HCT116 (cell line): ENCODE measurements around the gene KSR1. TPM values are rescaled to one million over a fixed set of nuclear protein-coding genes. Genes with fewer than 3 reads are reported as not detected.

Experiments
- ATAC-seq: fragments of 200-7000 bp; cut with Tn5 transposase; 2 replicates; pipeline ENCODE4 v1.9.1; 2020; ENCODE audit warnings: mild to moderate bottlenecking, moderate library complexity
- BruUV-seq: library from RNA; stranded (reverse); fragments of 400-500 nt; replicated peaks from 2 replicates; lab custom pipeline; 2021; lab: Mats Ljungman, UMichigan
- CTCF ChIA-PET: fragments of 300-600 bp; sonication (Branson Sonifier 250); formaldehyde crosslinking; loops from one replicate; lab custom pipeline; 2021; ENCODE audit warnings: antibody characterized with exemption; lab: Charles Lee
- POLR2A ChIA-PET: fragments of 300-600, 350-600 bp; sonication (Branson Sonifier 250); formaldehyde crosslinking; loops from one replicate; lab custom pipeline; 2021; ENCODE audit warnings: antibody characterized with exemption; lab: Charles Lee
- RAD21 ChIA-PET, 2 experiments: fragments of 300-600 bp; sonication (Branson Sonifier 250); formaldehyde crosslinking; loops; one replicate each; lab custom pipeline; 2023; ENCODE audit warnings: low total read pairs in 2 of 2; ENCODE audit not compliant: uncharacterized antibody in 2 of 2, unreplicated experiment in 2 of 2, low non-redundant PET in 1 of 2; lab: Charles Lee
- DNase-seq: peaks from one replicate; pipeline ENCODE4 v3.0.0-alpha.2; 2010; ENCODE audit warnings: low read depth, low spot score
- H2AFZ ChIP-seq: fragments of 200-600 bp; shearing (Covaris generic), sonication (generic); 2 replicates; pipeline ENCODE4 v1.6.1; 2017; ENCODE audit warnings: low read depth, mixed run types, mixed read lengths, antibody characterized with exemption, low read length; ENCODE audit not compliant: poor library complexity, severe bottlenecking
- H3K27ac ChIP-seq: 2 replicates; pipeline ENCODE4 v1.5.1; 2012; ENCODE audit warnings: low read depth, low read length
- H3K27me3 ChIP-seq: fragments of 200-600 bp; sonication (generic); 2 replicates; pipeline ENCODE4 v1.6.1; 2016; ENCODE audit warnings: mixed run types, low read length, mixed read lengths; ENCODE audit not compliant: insufficient read depth
- H3K36me3 ChIP-seq, 2 experiments: fragments of 200-500 bp in 1 of 2; fragments of 200-600 bp in 1 of 2; sonication (Bioruptor generic) in 1 of 2; sonication (generic) in 1 of 2; 2 replicates each; pipeline versions ENCODE4 v1.5.1 to v1.6.1; 2014 to 2016; ENCODE audit warnings: low read length in 2 of 2, inconsistent platforms in 1 of 2, mixed read lengths in 1 of 2, mixed run types in 1 of 2; ENCODE audit not compliant: insufficient read depth in 2 of 2, control insufficient read depth in 1 of 2
- H3K4me1 ChIP-seq, 2 experiments: fragments of 200-600 bp in 1 of 2; sonication (generic) in 1 of 2; 2 replicates each; pipeline versions ENCODE4 v1.5.1 to v1.6.1; 2012 to 2017; ENCODE audit warnings: low read length in 2 of 2, inconsistent platforms in 1 of 2, mild to moderate bottlenecking in 1 of 2, mixed read lengths in 1 of 2, mixed run types in 1 of 2, moderate library complexity in 1 of 2; ENCODE audit not compliant: insufficient read depth in 2 of 2, control insufficient read depth in 1 of 2
- H3K4me2 ChIP-seq: fragments of 200-600 bp; sonication (generic); 2 replicates; pipeline ENCODE4 v1.6.1; 2017; ENCODE audit warnings: mixed run types, low read length, mixed read lengths
- H3K4me3 ChIP-seq, 2 experiments: fragments of 200-600 bp in 1 of 2; sonication (generic) in 1 of 2; replicated peaks in 1 of 2; 2 replicates each; pipeline ENCODE4 v1.5.1; 2011 to 2016; ENCODE audit warnings: low read length in 2 of 2, control low read depth in 1 of 2, low read depth in 1 of 2, mild to moderate bottlenecking in 1 of 2, mixed read lengths in 1 of 2, mixed run types in 1 of 2
- H3K79me2 ChIP-seq: fragments of 200-600 bp; sonication (generic); 2 replicates; pipeline ENCODE4 v1.6.1; 2017; ENCODE audit warnings: mild to moderate bottlenecking, mixed run types, low read length, moderate library complexity, mixed read lengths; ENCODE audit not compliant: insufficient read depth
- H3K9ac ChIP-seq: fragments of 200-600 bp; sonication (generic); 2 replicates; pipeline ENCODE4 v1.6.1; 2016; ENCODE audit warnings: low read length, mixed read lengths
- H3K9me2 ChIP-seq: fragments of 200-600 bp; sonication (generic), shearing (Covaris generic); 2 replicates; pipeline ENCODE4 v1.6.1; 2017; ENCODE audit warnings: mixed run types, mild to moderate bottlenecking, moderate library complexity; ENCODE audit not compliant: insufficient read depth
- H3K9me3 ChIP-seq, 2 experiments: fragments of 200-500 bp in 1 of 2; fragments of 200-600 bp in 1 of 2; sonication (Bioruptor generic) in 1 of 2; sonication (generic) in 1 of 2; 2 replicates each; pipeline ENCODE4 v1.6.1; 2014 to 2017; ENCODE audit warnings: low read length in 2 of 2, mixed read lengths in 2 of 2, inconsistent platforms in 1 of 2, low read depth in 1 of 2, mild to moderate bottlenecking in 1 of 2, mixed run types in 1 of 2, moderate library complexity in 1 of 2; ENCODE audit not compliant: control insufficient read depth in 1 of 2, insufficient read depth in 1 of 2
- H4K20me1 ChIP-seq: fragments of 200-600 bp; sonication (generic), shearing (Covaris generic); 2 replicates; pipeline ENCODE4 v1.6.1; 2017; ENCODE audit warnings: mixed run types, mild to moderate bottlenecking, moderate library complexity; ENCODE audit not compliant: insufficient read depth
- CBX3 ChIP-seq: IDR thresholded peaks from 2 replicates; pipeline ENCODE4 v1.6.1; 2012; ENCODE audit warnings: low read depth
- CEBPB ChIP-seq: IDR thresholded peaks from 2 replicates; pipeline ENCODE4 v1.6.1; 2012; ENCODE audit warnings: low read depth
- EGR1 ChIP-seq: IDR thresholded peaks from 2 replicates; pipeline ENCODE4 v1.6.1; 2012; ENCODE audit warnings: low read depth
- FOSL1 ChIP-seq: IDR thresholded peaks from 2 replicates; pipeline ENCODE4 v1.6.1; 2012; ENCODE audit warnings: low read depth
- JUND ChIP-seq: IDR thresholded peaks from 2 replicates; pipeline ENCODE4 v1.6.1; 2012
- POLR2A ChIP-seq: IDR thresholded peaks from 2 replicates; pipeline ENCODE4 v1.7.0; 2011; ENCODE audit warnings: borderline replicate concordance; ENCODE audit not compliant: insufficient read depth, insufficient read length; ENCODE audit errors: extremely low read depth
- POLR2AphosphoS5 ChIP-seq: IDR thresholded peaks from 2 replicates; pipeline ENCODE4 v1.6.1; 2011; ENCODE audit warnings: mild to moderate bottlenecking, low read depth, low read length, moderate library complexity
- RAD21 ChIP-seq: IDR thresholded peaks from 2 replicates; pipeline ENCODE4 v1.6.1; 2012; ENCODE audit warnings: low read depth, mild to moderate bottlenecking
- REST ChIP-seq: IDR thresholded peaks from 2 replicates; pipeline ENCODE4 v1.6.1; 2012; ENCODE audit warnings: low read depth
- TCF7L2 ChIP-seq: IDR thresholded peaks from 2 replicates; pipeline ENCODE4 v1.7.0; 2011; ENCODE audit warnings: borderline replicate concordance, inconsistent platforms; ENCODE audit not compliant: insufficient read depth, insufficient read length; ENCODE audit errors: extremely low read depth
- YY1 ChIP-seq: IDR thresholded peaks from 2 replicates; pipeline ENCODE4 v1.6.1; 2011; ENCODE audit warnings: low read length, low read depth, moderate library complexity, mild to moderate bottlenecking; ENCODE audit not compliant: insufficient replicate concordance; ENCODE audit errors: extremely low read depth
- ZFX ChIP-seq: fragments of 450-650 bp; IDR thresholded peaks from 2 replicates; pipeline ENCODE4 v1.6.1; 2017
- intact Hi-C: fragments of 100-400 bp; cut with micrococcal nuclease; formaldehyde crosslinking; loops from 2 replicates; pipeline ENCODE4 v1.10.0; 2022
- total RNA-seq: library from RNA; stranded (reverse); gene quantifications from one replicate; pipeline ENCODE4 v1.2.1, GENCODE V29; 2021; ENCODE audit not compliant: unreplicated experiment
- TF ChIP-seq, protein P1 (sequence below): IDR thresholded peaks from 2 replicates; pipeline ENCODE4 v1.6.1; 2012
- TF ChIP-seq, protein P2 (sequence below): IDR thresholded peaks from 2 replicates; pipeline ENCODE4 v1.6.1; 2012

KSR1 gene
- total RNA-seq, 1 experiment from 2014 or later = 16.5 TPM

DNA sequence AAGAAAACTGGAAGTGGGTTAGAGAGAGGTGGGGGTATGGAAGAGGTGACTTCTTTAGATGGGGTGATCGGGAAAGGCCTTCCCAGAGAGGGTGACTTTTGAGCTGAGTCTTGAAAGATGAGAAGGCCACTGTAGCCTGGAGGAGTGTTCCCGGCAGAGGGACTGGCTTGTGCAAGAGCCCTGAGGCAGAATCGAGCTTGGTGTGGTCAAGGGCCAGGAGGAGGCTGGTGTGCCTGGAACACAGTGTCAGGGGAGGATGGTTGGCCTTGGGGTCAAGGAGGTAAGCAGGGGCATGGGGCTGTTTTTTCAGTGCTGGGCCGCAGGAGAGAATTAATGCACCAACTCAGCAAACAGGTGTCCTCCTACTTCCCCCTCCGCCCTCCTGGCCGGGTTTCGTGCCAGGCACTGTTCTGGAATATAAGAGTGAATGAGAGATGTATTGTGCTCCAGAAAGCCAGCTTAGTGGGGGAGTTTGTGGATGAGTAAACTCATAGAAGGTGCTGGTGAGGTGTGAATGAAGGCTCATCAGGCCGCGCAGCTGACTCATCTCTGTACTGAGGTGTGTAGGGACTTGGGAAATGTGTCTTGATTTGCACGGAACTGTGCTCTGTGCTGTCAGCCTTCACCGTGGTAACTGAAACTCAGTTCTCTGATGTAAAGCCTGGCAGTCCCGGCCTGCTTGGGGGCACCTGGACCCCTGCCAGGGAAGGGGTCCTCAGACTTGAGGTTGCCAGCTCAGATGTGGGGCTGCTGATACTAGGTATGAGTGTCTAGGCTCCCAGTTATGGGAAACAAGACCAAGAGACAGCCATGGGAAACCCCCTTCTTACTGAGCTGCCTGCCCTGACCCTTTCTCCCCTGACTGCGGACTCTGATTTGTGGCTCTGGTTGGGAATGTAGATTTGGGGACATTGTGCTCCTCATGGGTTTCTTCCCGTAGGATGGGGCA lies 15.3 kb downstream of the KSR1 start:
- intact Hi-C loops = no loop called here
- no TSS peak for BruUV-seq
- H3K4me2 ChIP-seq = peak overlapping the region; percentile 59
- peaks cover 4% of the 10 kb centered on the region; the same call in 1 of the 2 replicates for H3K79me2 ChIP-seq
- DNase-seq = peak; percentile 41
- ChIA-PET POLR2A (no interaction called here), RAD21 (no interaction called here), CTCF (no interaction called here)
- peak overlapping the region; percentile 21; the same call in 1 of the 2 replicates for H3K27ac ChIP-seq
- H3K9ac ChIP-seq = peak overlapping the region; percentile 48
- H3K9me2 ChIP-seq = no peaks in the 10 kb centered on the region
- peak overlapping the region in 1 of 2 experiments; percentile 13; a peak in 1 of 4 replicates for H3K4me3 ChIP-seq
- no peaks in the 10 kb centered on the region for H3K9me3 ChIP-seq
- H3K4me1 ChIP-seq = peaks cover 24 to 39% of the 10 kb centered on the region in 2 experiments
- H3K36me3 ChIP-seq = no peaks in the 10 kb centered on the region
- H4K20me1 ChIP-seq = no peaks in the 10 kb centered on the region
- TF ChIP-seq, protein P1, sequence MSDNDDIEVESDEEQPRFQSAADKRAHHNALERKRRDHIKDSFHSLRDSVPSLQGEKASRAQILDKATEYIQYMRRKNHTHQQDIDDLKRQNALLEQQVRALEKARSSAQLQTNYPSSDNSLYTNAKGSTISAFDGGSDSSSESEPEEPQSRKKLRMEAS = no peak
- peak; percentile 42; the same call in 1 of the 2 replicates for TF ChIP-seq FOSL1
- TF ChIP-seq JUND = 0 out of 2 replicates have a peak, but pooled peaks have one; percentile 25
- no peak for TF ChIP-seq ZFX
- H3K27me3 ChIP-seq = no peaks in the 10 kb centered on the region
- no peak overlapping the region for H2AFZ ChIP-seq
- ATAC-seq = peak; percentile 73

GRCh38 chr17:27473190-27473747 lies 17.0 kb downstream of the KSR1 start:
- DNase-seq = no peak
- Histone ChIP-seq H3K9me3 (no peaks in the 10 kb centered on the region), H3K4me1 (peaks cover 24 to 47% of the 10 kb centered on the region in 2 experiments), H3K36me3 (no peaks in the 10 kb centered on the region)
- ATAC-seq = no peak; the same call in 1 of the 2 replicates
- intact Hi-C loops = no loop called here
- TF ChIP-seq JUND (peak; percentile 36; the same call in 1 of the 2 replicates), REST (no peak), EGR1 (no peak), CEBPB (no peak), POLR2A (no peak), POLR2AphosphoS5 (no peak), YY1 (no peak), CBX3 (no peak), TCF7L2 (no peak), RAD21 (0 out of 2 replicates have a peak, but pooled peaks have one; percentile 5)
- TF ChIP-seq, protein P2, sequence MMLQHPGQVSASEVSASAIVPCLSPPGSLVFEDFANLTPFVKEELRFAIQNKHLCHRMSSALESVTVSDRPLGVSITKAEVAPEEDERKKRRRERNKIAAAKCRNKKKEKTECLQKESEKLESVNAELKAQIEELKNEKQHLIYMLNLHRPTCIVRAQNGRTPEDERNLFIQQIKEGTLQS = no peak
- TF ChIP-seq, all 23 proteins: peak for 2
- BruUV-seq = no TSS peak
- H3K9me2 ChIP-seq = no peaks in the 10 kb centered on the region
- peak overlapping the region in 1 of 2 experiments; percentile 18; a peak in 1 of 4 replicates for H3K4me3 ChIP-seq
- CTCF ChIA-PET = no interaction called here
- POLR2A ChIA-PET = interaction anchor here (0.6 kb wide), 1 partner anchor 17 kb away, joined by 3 read pairs; no protein-coding TSS in a partner anchor
- no peak overlapping the region for H3K27ac ChIP-seq
- no peaks in the 10 kb centered on the region for H4K20me1 ChIP-seq
- RAD21 ChIA-PET = no interaction called here
- no peaks in the 10 kb centered on the region for H3K79me2 ChIP-seq
- H3K9ac ChIP-seq = peak overlapping the region; percentile 35
- peak overlapping the region; percentile 57 for H3K4me2 ChIP-seq
- H2AFZ ChIP-seq = no peak overlapping the region
- H3K27me3 ChIP-seq = no peaks in the 10 kb centered on the region
